Islet of Langerhans (tissue), 1 donor: ENCODE measurements around the gene ZDHHC8.

Experiments
- FAIRE-seq: peaks from one replicate; lab custom pipeline; 2011; peaks lifted over from hg19 to GRCh38; lab: Jason Lieb, UNC

Gene ZDHHC8

GRCh38 chr22:20181194-20181883 is 49.7 kb downstream of the ZDHHC8 start:
- FAIRE-seq, result no peak

- no peak for FAIRE-seq
Observed at GRCh38 chr22:20181884-20182236, 50.3 kb downstream of the ZDHHC8 start.

GRCh38 chr22:20182365-20182764 is 50.8 kb downstream of the ZDHHC8 start:
- no peak for FAIRE-seq

GRCh38 chr22:20183101-20183500 is 51.5 kb downstream of the ZDHHC8 start:
- FAIRE-seq, result no peak

- no peak for FAIRE-seq
Observed at GRCh38 chr22:20183823-20184222, 52.2 kb downstream of the ZDHHC8 start.

GRCh38 chr22:20184501-20185165 is 53.0 kb downstream of the ZDHHC8 start:
- no peak for FAIRE-seq

- FAIRE-seq, result no peak
Observed at GRCh38 chr22:20185750-20186149, 54.1 kb downstream of the ZDHHC8 start.

- no peak for FAIRE-seq
Observed at GRCh38 chr22:20186183-20186870, 54.7 kb downstream of the ZDHHC8 start.

- FAIRE-seq, result no peak
Observed at GRCh38 chr22:20186871-20187546, 55.4 kb downstream of the ZDHHC8 start.

GRCh38 chr22:20187777-20188566 is 56.4 kb downstream of the ZDHHC8 start:
- FAIRE-seq, result no peak

GRCh38 chr22:20188567-20188877 is 56.9 kb downstream of the ZDHHC8 start:
- FAIRE-seq, result no peak

- FAIRE-seq, result no peak
Observed at GRCh38 chr22:20191000-20191515, 59.5 kb downstream of the ZDHHC8 start.

- FAIRE-seq, result no peak
Observed at GRCh38 chr22:20191803-20192202, 60.2 kb downstream of the ZDHHC8 start.

GRCh38 chr22:20192293-20192971 is 60.8 kb downstream of the ZDHHC8 start:
- no peak for FAIRE-seq

GRCh38 chr22:20192972-20193760 is 61.6 kb downstream of the ZDHHC8 start:
- FAIRE-seq, result no peak

GRCh38 chr22:20193761-20194494 is 62.3 kb downstream of the ZDHHC8 start:
- no peak for FAIRE-seq

GRCh38 chr22:20194681-20195593 is 63.3 kb downstream of the ZDHHC8 start:
- no peak for FAIRE-seq

- FAIRE-seq, result no peak
Observed at GRCh38 chr22:20196094-20196842, 64.7 kb downstream of the ZDHHC8 start.
